ENCODE results near the gene FTO. TPM values are rescaled to one million over a fixed set of nuclear protein-coding genes. Genes with fewer than 3 reads are reported as not detected.

FTO gene
- total and polyA plus RNA-seq, 12 donors, result 17.8 to 310 (median 156) TPM

DNA sequence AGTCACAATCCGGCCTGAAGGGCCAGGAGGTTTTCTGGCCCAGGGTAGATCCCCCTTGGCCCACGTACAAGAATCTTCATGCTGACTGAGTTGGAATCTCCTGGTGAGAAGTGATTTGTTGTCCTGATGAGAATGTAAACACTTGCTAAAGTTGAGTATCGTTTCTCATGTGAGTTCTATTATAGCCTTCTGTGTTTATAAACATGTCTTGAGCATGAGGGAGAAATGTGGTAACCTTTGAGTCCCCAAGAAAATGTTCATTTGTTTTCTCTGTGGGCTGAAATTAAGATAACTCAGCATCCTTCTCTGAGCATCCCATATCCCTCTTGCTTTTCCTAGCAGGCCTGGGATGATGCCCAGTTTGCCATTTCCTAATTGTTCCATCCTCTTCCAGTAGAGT, 204.8 kb downstream of the FTO start:
- 88 to 100% (median 90%) methylated on average over 2 to 3 of the region's 3 CpGs for WGBS, 4 donors
- Histone ChIP-seq H3K27me3 (no peaks in the 10 kb centered on the region), H3K4me3 (no peak overlapping the region), H3K36me3 (replicated peaks in 1 of 2) (no peaks in the 10 kb centered on the region), H3K9me3 (replicated peaks in 1 of 3) (no peaks in the 10 kb centered on the region), H3K4me1 (replicated peaks in 1 of 2) (peaks cover 13 to 25% of the 10 kb centered on the region in 2 donors), H3K27ac (no peak overlapping the region)
- intact Hi-C loops (cut with DNase I), result no loop called here
- no peak for TF ChIP-seq POLR2A (IDR thresholded peaks at IDR 0.05)
- TF ChIP-seq, protein P1, sequence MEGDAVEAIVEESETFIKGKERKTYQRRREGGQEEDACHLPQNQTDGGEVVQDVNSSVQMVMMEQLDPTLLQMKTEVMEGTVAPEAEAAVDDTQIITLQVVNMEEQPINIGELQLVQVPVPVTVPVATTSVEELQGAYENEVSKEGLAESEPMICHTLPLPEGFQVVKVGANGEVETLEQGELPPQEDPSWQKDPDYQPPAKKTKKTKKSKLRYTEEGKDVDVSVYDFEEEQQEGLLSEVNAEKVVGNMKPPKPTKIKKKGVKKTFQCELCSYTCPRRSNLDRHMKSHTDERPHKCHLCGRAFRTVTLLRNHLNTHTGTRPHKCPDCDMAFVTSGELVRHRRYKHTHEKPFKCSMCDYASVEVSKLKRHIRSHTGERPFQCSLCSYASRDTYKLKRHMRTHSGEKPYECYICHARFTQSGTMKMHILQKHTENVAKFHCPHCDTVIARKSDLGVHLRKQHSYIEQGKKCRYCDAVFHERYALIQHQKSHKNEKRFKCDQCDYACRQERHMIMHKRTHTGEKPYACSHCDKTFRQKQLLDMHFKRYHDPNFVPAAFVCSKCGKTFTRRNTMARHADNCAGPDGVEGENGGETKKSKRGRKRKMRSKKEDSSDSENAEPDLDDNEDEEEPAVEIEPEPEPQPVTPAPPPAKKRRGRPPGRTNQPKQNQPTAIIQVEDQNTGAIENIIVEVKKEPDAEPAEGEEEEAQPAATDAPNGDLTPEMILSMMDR (IDR thresholded peaks at IDR 0.05), result no peak
- DNase-seq, result no peak

DNA sequence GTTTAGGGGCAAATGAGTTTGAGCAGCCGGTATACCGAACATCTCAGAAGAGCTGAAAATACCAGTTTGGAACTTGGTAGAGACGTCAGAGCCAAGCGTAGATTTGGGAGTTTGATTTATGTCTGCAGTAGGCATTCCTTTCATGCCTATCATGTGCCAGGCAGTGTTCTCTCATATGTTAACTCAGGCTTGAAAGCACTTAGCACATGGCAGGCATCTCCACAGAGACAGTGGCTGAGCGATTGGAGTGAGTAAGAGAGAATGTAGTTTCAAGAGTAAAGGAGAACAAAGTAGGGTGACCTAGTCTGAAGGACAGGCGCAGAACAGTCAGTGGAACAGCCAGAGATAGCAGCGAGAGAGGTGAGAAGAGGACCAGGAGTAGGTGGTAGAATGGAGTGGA, 207.0 kb downstream of the FTO start:
- intact Hi-C loops (cut with DNase I), result no loop called here
- Histone ChIP-seq H3K9me3 (replicated peaks in 1 of 3) (no peaks in the 10 kb centered on the region), H3K27me3 (no peaks in the 10 kb centered on the region), H3K36me3 (replicated peaks in 1 of 2) (no peaks in the 10 kb centered on the region), H3K4me1 (replicated peaks in 1 of 2) (peaks cover 22 to 38% of the 10 kb centered on the region in 2 donors), H3K27ac (no peak overlapping the region), H3K4me3 (no peak overlapping the region)
- TF ChIP-seq, protein P1 (IDR thresholded peaks at IDR 0.05), result no peak
- TF ChIP-seq POLR2A (IDR thresholded peaks at IDR 0.05), result no peak
- 87 to 96% (median 91%) methylated on average over 7 of the region's 7 CpGs for WGBS, 4 donors
- DNase-seq, result no peak

DNA sequence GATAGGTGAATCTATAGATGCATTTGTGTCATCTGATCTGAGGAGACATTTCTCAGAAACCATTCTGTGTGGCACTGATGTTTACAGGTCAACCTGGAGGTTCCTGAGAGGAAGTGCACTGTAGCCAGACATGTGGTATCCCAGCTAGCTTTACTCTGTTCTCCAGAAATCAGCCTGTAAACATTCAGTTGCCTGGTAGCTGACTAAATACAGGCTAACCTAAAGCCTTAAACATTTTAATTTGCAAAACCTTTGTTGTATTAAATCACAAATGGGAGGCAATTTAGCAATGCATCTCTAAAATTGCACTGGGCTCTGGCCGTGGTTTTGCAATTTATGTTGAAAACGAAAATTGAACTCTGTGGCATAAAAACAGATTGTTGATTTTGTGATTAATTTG, 207.6 kb downstream of the FTO start:
- no peaks in the 10 kb centered on the region for H3K27me3 ChIP-seq
- intact Hi-C loops (cut with DNase I), result no loop called here
- no peak overlapping the region for H3K27ac ChIP-seq
- no peak for DNase-seq
- peaks cover 22 to 38% of the 10 kb centered on the region in 2 donors for H3K4me1 ChIP-seq (replicated peaks in 1 of 2)
- 52 to 67% (median 58%) methylated on average over 2 of the region's 2 CpGs for WGBS, 4 donors
- H3K4me3 ChIP-seq, result no peak overlapping the region
- no peaks in the 10 kb centered on the region for H3K9me3 ChIP-seq (replicated peaks in 1 of 3)
- H3K36me3 ChIP-seq (replicated peaks in 1 of 2), result no peaks in the 10 kb centered on the region
- TF ChIP-seq, protein P1 (IDR thresholded peaks at IDR 0.05), result no peak
- TF ChIP-seq POLR2A (IDR thresholded peaks at IDR 0.05), result no peak

DNA sequence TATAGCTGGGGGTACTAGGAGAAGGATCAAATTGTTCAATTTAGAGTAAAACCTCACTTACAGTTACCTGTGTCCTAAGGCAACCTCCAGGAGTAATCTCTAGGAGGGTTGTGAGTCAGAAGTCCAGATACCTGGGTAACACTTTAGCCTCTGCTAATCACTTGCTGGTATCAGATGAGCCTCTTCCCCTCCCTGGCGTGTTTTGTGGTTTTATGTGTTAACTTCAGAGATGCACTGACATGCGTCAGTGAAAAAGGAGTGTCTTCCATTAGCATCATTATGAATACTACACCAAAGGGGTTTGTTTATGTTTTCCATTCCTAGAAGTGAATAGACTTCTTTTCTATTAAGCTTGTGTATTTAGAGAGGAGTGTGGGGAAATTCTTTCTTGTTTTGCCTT, 208.2 kb downstream of the FTO start:
- 85 to 100% (median 89%) methylated on average over 2 of the region's 2 CpGs for WGBS, 4 donors
- DNase-seq, result no peak

More for the DNA sequence above, 208.2 kb downstream of the FTO start:
- TF ChIP-seq, protein P1 (IDR thresholded peaks at IDR 0.05), result no peak
- TF ChIP-seq POLR2A (IDR thresholded peaks at IDR 0.05), result no peak
- H3K4me3 ChIP-seq, result no peak overlapping the region
- H3K36me3 ChIP-seq (replicated peaks in 1 of 2), result no peaks in the 10 kb centered on the region
- intact Hi-C loops (cut with DNase I), result no loop called here
- no peaks in the 10 kb centered on the region for H3K27me3 ChIP-seq
- H3K9me3 ChIP-seq (replicated peaks in 1 of 3), result no peaks in the 10 kb centered on the region
- H3K4me1 ChIP-seq (replicated peaks in 1 of 2), result peaks cover 22 to 38% of the 10 kb centered on the region in 2 donors
- H3K27ac ChIP-seq, result peak overlapping the region in 1 of 5 donors; percentile 77

Data from adrenal gland (tissue), 12 donors.